Hindlimb muscle (tissue), 1 donor: ENCODE data around the gene SAT2. TPM values are rescaled to one million over a fixed set of nuclear protein-coding genes. Genes with fewer than 3 reads are reported as not detected.
A peak's percentile ranks its signal among the peaks of the same experiment; 100 is the strongest.
"Not testable (repeated sequence)": the region's sequence is repeated elsewhere in the genome, so short reads cannot be mapped to it uniquely, and the experiment has no call there.

Experiments
- DNase-seq: peaks from one replicate; pipeline ENCODE4 v3.0.0-alpha.2; 2013
- polyA plus RNA-seq: library from polyadenylated mRNA; unstranded; fragments of 120-200 nt; gene quantifications from one replicate; pipeline ENCODE4 v1.2.1, GENCODE V29; 2013; ENCODE audit not compliant: insufficient read length

SAT2 gene
- polyA plus RNA-seq, 1 donor = 64.4 TPM

DNA sequence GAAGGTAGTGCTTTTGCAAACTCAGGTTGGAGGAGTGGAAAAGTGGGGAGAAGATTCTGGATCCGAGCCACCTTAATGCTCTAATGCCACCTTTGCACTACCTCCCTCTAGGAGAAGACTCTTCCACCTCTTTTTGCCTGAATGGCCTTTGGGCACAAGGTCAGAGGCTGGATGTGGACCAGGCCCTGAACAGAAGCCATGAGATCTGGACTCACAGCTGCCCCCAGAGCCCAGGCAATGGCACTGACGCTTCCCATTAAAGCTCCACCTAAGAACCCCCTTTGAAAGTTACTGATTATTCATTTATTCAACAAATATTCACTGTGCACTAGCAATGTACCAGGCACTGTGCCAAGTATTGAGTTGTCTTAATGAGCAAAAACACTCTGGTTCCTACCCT is 5.5 kb upstream of the SAT2 start:
- no peak for DNase-seq

GRCh38 chr17:7632492-7632894 is 4.9 kb upstream of the SAT2 start:
- no peak for DNase-seq

DNA sequence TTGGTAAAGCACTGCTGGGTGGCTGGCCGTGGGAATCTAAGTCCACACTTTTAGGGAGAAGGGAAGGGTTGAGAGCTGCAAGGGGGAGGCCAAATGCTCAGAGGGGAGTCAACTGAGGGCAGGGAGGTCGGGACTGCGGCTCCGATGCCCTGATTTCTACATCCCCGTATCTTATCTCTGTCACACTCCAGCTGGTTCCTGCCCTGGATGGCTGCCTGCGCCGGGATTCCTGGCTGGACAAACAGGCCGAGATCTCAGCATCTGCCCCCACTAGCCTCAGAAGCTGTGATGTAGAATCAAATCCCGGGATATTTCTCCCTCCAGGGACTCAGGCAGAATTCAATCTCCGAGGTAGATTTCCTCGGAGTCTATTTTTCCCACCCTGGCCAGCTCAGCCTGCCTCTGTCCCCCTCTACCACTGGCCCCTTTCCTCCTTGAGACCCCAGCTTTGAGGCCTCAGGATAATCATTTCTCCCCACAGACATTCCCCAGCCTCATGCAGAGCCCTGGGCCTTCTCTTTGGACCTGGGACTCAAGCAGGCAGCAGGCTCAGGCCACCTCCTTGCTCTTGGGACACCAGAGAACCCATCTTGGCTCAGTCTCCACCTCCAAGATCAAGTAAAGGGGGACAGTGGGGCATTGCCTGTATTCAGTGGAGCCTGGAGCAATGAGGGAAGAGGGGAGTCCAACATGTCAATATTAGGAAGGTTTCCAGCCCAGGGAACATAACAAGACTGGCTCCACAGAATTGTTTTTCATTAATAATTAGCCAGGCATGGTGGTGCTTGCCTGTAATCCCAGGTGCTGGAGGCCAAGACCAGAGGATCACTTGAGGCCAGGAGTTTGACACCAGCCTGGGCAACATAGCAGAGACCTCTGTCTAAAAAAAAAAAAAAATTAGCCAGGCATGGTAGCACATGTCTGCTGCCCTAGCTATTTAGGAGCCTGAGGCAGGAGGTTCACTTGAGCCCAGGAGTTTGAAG is 4.1 kb upstream of the SAT2 start:
- no peak for DNase-seq

- no peak for DNase-seq
These were observed 2.4 kb upstream of the SAT2 start, which contains the start of gene SHBG for GRCh38 chr17:7629939-7630571. TSS of gene SHBG (plus strand) at chr17:7630135. CDS start at chr17:7630173, 38 bp downstream.

DNA sequence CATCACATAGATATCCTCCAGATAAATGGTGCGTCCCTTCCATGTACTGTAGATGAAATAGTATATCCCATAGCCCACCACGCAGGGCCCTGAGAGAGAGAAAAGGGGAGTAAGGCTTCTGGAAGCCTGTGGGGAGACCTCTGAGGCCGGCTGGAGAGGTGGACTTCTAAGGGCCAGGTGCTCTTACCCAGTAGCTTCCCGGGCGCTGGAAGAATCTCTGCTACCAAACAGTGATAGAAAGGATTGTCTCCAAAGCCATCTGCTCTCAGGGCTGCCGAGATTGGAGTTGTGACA is 718 bp downstream of the SAT2 start:
- no peak for DNase-seq

DNA sequence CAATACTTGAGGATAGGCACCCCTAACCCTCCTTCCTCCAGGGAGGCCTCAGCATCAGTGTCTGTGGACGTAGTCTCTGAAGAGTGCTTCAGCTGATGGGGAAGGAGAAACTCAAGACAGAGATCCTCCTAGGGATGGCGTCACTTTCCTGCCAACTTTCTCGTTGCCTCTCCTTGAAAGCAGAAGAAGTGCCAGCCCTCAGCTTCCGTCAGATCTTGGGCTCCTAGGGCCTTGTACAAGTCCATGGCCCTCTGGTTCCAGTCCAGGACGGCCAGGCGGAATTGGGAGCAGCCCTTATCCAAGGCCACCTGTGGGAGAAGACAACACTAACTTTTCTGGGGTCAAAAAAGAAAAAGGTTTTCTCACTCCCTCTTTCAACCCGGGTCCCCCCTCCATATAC is 1.3 kb downstream of the SAT2 start:
- no peak for DNase-seq

DNA sequence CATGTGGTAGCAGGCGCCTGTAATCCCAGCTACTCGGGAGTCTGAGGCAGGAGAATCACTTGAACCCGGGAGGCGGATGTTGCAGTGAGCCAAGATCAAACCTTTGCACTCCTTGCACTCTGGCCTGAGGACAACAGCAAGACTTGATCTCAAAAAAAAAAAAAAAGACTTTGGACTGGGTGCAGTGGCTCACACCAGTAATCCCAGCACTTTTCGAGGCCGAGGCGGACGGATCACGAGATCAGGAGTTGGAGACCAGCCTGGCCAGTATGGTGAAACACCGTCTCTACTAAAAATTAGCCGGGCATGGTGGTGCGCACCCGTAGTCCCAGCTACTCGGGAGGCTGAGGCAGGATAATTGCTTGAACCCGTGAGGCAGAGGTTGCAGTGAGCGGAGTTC is 1.9 kb downstream of the SAT2 start:
- DNase-seq = not testable (repeated sequence)

GRCh38 chr17:7623661-7624060 is 4.0 kb downstream of the SAT2 start:
- DNase-seq = no peak

- no peak for DNase-seq
These were observed 6.8 kb downstream of the SAT2 start for GRCh38 chr17:7620835-7621234.

DNA sequence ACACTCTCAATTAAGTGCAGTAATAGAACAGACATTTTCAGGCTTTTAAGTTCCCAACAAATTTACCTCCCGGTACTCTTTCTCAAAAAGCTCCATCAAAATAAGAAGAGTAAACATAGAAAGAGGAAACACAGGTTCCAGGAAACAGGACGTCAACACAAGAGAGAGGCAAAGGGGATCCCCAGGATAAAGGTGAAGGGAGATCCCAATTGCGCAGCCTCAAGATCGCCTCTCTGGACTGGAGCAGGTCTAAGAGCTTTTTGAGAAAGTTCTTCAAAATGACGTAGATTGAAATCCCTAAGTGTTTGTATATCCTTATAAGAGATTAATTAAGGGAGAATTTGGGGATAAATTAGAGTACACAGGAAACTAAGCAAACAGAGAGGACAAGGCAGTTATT is 9.0 kb downstream of the SAT2 start:
- no peak for DNase-seq

DNA sequence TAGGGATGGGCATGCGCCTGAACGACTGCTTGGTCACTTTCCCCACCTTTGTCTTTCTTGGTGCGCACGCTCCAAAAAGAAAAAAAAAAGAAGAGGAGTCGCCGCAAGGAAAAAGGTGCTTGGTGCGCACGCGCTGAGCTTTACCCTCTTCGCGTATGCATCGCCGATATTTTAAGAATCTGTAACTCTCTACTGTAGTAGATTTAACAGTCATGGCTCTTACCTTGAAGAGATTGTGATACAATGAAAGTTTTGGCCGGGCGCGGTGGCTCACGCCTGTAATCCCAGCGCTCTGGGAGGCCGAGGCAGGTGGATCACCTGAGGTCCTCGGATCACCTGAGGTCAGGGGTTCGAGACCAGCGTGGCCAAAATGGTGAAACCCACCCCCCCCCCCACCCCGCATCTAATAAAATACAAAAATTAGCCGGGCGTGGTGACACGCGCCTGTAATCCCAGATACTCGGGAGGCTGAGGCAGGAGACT is 12.3 kb downstream of the SAT2 start:
- DNase-seq = no peak

- peak; percentile 100 for DNase-seq
These were observed 13.0 kb downstream of the SAT2 start, which contains the start of gene FXR2 for GRCh38 chr17:7614425-7615264. TSS of gene FXR2 (minus strand) at chr17:7614897. CDS start at chr17:7614532, 365 bp downstream.

DNA sequence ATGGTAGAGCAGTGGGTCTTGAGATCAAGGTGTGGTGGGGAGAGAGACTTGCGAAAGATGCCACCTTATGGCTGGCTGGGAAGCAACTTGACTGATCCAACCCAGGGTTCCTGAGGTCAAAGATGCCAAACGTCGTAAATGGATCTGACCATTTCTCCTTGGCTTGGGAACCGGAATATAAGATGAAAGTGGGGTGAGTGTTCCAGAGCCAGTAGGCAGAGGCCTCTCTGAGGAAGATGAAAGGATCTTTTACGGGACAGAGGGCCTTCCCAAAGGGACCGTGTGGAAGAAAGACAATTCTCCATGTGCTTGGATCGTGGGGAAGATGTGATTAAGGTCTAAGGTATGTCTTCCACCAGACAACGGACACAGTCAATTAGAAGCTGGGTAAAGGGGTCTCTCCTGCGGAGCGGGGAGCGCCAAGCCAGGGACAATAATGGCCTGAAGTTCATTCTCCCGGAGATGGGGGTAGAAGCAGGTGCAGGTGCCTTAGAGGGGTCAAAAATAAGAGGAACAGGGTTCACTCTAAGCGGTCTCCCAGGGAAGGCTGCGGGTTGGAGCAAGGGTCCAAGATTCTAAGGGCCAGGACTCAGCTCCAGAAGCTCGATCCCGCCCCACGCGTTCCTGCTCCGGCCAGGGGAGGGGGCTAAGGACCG is 13.7 kb downstream of the SAT2 start:
- DNase-seq = no peak

- DNase-seq = no peak
These were observed 15.4 kb downstream of the SAT2 start for GRCh38 chr17:7612294-7612640.

DNA sequence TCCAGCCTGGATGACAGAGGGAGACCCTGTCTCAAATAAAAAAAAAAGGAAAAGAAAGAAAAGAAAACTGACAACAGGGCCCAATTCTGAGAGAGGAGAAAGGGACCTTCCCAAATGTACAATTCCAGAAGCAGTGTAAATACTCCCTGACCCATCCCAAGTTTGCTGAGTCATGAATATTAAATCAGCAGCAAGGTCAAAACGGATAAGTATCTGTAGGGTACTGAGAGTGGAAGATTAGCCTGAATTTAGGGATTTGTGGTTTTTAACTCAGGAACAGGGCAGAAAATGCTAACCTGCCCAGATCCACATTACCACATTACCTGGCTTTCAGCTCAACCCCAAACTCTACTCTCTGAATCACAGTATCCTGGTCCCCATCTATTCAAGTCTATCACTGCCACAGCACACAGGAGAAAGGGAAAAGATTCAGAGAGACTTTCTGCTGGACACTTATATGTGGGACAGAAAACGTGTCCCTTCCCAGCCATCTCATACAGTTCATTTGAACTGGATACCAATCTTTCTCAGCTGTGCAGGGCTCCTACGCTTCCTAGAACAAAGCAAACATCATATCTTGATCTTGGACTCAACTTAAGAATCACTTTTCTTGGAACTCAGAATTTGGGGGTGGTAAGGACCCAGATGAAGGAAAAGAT is 15.9 kb downstream of the SAT2 start:
- DNase-seq = no peak

DNA sequence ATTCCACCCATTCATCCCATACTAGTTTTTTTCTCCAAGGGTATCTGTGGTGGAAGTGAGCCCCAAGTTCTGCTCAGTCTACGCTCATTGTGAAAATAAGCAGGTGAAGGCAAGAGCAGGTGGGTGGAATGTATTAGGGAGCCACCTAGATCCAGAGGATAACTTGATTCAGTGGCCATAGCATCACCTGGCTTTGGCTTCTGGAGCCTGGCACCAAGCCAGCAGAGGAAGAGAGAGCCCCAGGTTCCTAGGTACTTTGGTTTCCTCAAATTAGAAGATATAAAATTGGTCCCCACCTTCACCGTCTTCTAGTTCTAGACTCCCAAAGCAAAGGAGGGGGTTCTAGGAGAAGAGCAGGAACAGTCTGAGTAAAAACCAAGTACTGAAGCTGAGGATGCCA is 17.0 kb downstream of the SAT2 start:
- no peak for DNase-seq

DNA sequence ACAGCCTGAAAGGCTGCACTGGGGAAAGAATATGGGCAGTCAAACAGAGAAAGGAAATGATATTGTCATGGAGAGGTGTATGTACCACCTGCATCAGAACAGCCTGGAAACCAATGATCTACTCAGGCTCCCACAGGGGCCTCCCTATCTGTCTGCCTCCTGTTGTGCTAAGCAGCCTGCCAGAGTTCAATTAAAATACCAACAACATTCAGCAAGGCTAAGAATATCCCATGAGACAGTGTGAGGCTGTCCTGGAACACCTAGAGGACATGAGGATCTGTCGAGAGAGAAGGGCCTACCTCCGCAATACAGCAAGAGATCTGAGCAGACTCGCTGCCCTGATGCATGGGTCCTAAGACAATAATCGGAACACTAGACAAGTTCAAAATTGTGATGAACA is 21.3 kb downstream of the SAT2 start:
- no peak for DNase-seq

- not testable (repeated sequence) for DNase-seq
These were observed 30.1 kb downstream of the SAT2 start for GRCh38 chr17:7597561-7597960.

GRCh38 chr17:7593296-7593695 is 34.3 kb downstream of the SAT2 start:
- no peak for DNase-seq

DNA sequence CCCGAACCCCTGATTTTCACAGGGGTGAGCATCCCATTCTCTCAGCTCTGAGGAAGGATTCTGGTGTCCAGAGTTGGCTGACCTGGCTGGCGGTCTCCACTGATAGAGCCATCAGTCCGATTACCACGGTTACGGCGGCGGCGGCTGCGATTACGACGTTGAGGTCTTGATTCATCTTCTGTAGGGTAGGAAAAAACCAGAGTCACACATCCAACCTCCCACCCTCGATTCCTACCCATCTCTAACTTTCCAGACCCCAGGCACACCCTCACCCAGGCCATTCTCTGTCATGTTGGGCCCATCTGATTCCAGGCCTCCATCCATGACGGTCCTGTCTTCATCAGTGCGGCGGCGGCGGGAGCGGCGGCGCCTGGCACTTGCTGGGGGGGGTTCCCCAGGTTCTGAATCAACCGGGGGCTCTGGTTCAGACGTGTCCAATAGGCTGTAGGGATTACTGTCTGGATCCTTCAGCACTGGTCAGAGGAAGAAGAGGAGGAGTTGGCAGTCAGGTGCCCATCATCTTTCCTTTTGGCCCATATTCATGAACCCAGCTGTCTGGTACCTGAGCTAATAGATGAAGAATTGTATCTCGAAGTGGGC is 35.1 kb downstream of the SAT2 start:
- no peak for DNase-seq

DNA sequence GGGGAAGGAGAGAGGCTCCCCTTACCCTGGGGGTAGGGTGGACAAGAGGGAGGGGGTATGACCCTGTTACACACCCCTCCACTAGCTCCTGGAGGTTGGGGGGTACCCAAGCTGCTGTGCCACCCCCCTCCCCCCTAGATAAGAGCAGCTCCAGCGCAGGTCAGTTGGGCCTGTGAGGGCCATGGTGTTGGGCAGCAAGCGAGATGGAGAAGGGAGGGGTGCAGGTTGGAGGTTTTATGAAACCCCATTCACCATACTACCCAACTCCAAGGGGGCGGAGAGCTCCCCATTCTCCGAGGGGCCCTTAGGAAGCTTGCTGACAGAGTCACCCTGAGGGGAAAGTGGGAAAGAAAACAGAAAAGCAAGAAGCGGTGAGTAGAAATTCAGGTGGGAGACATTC is 36.0 kb downstream of the SAT2 start:
- DNase-seq = no peak
